Muscle of leg (tissue), 11 donors: ENCODE measurements around the gene AHI1. TPM values are rescaled to one million over a fixed set of nuclear protein-coding genes. Genes with fewer than 3 reads are reported as not detected.
"Not testable (repeated sequence)": the region's sequence is repeated elsewhere in the genome, so short reads cannot be mapped to it uniquely, and the experiment has no call there.

ENCODE experiments used
- DNase-seq: peaks from one replicate; pipeline ENCODE4 v3.0.0; 2013
- H3K27ac ChIP-seq: one replicate; pipeline ENCODE4 v1.5.1; 2013; ENCODE audit warnings: mild to moderate bottlenecking, low read length, control low read depth
- H3K27me3 ChIP-seq: one replicate; pipeline ENCODE4 v1.6.1; 2013; ENCODE audit warnings: low read length; ENCODE audit not compliant: control insufficient read depth, insufficient read depth
- H3K36me3 ChIP-seq: one replicate; pipeline ENCODE4 v1.6.1; 2013; ENCODE audit warnings: low read length; ENCODE audit not compliant: control insufficient read depth, insufficient read depth
- H3K4me1 ChIP-seq: one replicate; pipeline ENCODE4 v1.6.1; 2013; ENCODE audit warnings: low read length; ENCODE audit not compliant: control insufficient read depth, insufficient read depth
- H3K4me3 ChIP-seq: one replicate; pipeline ENCODE4 v1.5.1; 2013; ENCODE audit warnings: low read length, control low read depth
- H3K9me3 ChIP-seq: replicated peaks from 2 replicates; pipeline ENCODE4 v1.6.1; 2013; ENCODE audit warnings: low read depth, low read length; ENCODE audit not compliant: control insufficient read depth
- WGBS: methylation state at CpG from one replicate; pipeline ENCODE4 v1.1.5; 2013; ENCODE audit warnings: missing lambda C conversion rate; ENCODE audit not compliant: insufficient coverage; 5-methylcytosine and 5-hydroxymethylcytosine counted together
- polyA plus RNA-seq, 8 donors: library from polyadenylated mRNA; unstranded; fragments of 120-200 nt; gene quantifications; one replicate each; pipeline versions ENCODE4 v1.2.1 to v1.2.3, GENCODE V29; 2013; ENCODE audit warnings: inconsistent platforms in 1 of 8, low replicate concordance in 1 of 8; ENCODE audit not compliant: insufficient read length in 8 of 8, insufficient read depth in 1 of 8
- total RNA-seq: library from RNA; stranded (reverse); fragments of 120-200 nt; gene quantifications from one replicate; pipeline ENCODE4 v1.2.4, GENCODE V29; 2013

AHI1 gene
- total and polyA plus RNA-seq, 9 donors, result 16.3 to 28.7 (median 20.5) TPM

DNA sequence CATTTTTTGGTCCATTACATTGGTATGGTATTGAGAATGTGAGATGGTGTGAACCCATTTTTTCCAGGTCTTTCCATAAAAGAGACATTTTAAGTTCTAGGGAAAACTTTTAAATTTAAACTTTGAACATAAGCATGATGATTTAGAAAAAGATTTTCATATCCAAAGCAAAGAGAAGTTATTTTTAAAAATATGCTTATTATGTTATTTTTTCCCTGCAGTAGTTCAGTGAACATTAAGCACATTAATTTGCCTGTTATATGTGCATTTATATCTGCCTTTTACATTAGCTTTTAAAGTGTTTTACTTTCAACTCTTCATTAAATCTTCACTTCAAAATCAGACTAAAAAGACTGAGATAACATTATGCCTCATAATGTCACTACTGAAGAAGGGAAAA lies 116.7 kb downstream of the AHI1 start:
- Histone ChIP-seq H3K4me3 (no peak overlapping the region), H3K4me1 (no peaks in the 10 kb centered on the region), H3K27ac (no peak overlapping the region), H3K27me3 (no peaks in the 10 kb centered on the region), H3K36me3 (no peaks in the 10 kb centered on the region), H3K9me3 (no peaks in the 10 kb centered on the region)
- no peak for DNase-seq

DNA sequence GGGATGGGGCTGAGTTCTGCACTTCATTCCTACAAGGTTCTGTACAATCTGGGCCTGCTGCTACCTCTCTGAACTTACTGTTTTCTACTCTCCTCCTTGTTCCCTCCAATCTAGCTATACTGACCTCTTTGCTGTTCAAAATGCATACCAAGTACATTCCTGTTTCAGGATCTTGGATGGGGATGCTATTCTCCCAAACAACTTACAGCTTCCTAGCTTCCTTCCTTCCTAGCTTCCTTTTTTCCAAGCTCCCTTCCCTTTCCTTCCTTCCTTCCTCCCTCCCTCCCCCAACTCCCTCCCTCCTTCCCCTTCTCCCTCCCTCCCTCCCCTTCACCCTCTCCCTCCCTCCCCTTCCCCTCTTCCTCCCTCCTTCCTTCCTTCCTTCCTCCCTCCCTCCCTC lies 117.9 kb downstream of the AHI1 start:
- no peak overlapping the region for H3K27ac ChIP-seq
- H3K27me3 ChIP-seq, result no peaks in the 10 kb centered on the region
- no peaks in the 10 kb centered on the region for H3K4me1 ChIP-seq
- no peaks in the 10 kb centered on the region for H3K9me3 ChIP-seq
- H3K36me3 ChIP-seq, result no peaks in the 10 kb centered on the region
- no peak for DNase-seq
- no peak overlapping the region for H3K4me3 ChIP-seq

DNA sequence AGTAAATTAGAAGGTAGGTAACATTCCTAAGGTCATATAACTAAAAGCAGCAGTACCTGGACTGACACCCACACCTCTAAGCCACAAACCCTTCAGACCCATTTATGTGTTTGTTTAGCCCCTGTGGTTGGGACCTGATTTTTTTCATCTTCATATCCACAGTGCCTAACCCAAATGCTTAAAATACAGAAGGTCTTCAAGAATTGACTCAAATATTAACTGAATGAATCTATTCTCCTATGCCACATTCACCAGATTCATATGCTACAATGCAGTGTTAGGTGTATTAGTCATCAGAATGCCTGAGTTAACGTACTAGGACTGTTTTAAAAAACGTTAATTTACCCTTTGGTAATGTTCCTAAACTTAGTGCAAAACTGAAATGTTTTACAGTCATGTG lies 124.8 kb downstream of the AHI1 start:
- Histone ChIP-seq H3K36me3 (no peaks in the 10 kb centered on the region), H3K27ac (no peak overlapping the region), H3K9me3 (peaks cover 21% of the 10 kb centered on the region), H3K4me1 (no peaks in the 10 kb centered on the region), H3K4me3 (no peak overlapping the region), H3K27me3 (no peaks in the 10 kb centered on the region)
- WGBS, result no CpG with 5 or more reads among the region's 2 CpGs
- no peak for DNase-seq

DNA sequence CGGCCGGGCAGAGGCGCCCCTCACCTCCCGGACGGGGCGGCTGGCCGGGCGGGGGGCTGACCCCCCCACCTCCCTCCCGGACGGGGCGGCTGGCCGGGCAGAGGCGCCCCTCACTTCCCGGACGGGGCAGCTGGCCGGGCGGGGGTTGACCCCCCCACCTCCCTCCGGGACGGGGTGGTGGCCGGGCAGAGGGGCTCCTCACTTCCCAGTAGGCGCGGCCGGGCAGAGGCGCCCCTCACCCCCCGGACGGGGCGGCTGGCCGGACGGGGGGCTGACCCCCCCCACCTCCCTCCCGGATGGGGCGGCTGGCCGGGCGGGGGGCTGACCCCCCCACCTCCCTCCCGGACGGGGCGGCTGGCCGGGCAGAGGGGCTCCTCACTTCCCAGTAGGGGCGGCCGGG lies 133.9 kb downstream of the AHI1 start:
- H3K36me3 ChIP-seq, H3K4me3 ChIP-seq, H3K4me1 ChIP-seq, H3K27ac ChIP-seq, DNase-seq, H3K27me3 ChIP-seq: not testable (repeated sequence)
- 94% methylated on average over 9 of the region's 39 CpGs for WGBS
- peaks cover 27% of the 10 kb centered on the region for H3K9me3 ChIP-seq

DNA sequence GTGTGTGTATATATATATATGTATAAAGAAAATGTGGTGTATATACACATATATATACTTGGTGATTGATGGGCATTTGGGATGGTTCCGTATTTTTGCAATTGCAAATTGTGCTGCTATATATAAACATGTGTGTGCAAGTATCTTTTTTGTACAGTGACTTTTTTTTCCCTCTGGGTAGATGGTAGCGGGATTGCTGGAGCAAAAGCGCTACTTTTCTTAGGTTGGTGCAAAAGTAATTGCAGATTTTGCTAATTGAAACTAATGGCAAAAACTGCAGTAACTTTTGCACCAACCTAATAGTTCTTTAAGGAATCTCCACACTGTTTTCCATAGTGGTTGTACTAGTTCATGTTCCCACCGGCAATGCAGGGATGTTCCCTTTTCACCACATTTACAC lies 135.4 kb downstream of the AHI1 start:
- H3K36me3 ChIP-seq, result no peaks in the 10 kb centered on the region
- H3K27me3 ChIP-seq, result no peaks in the 10 kb centered on the region
- WGBS, result no CpG with 5 or more reads among the region's 4 CpGs
- peaks cover 14% of the 10 kb centered on the region for H3K9me3 ChIP-seq
- no peak for DNase-seq
- H3K4me1 ChIP-seq, result no peaks in the 10 kb centered on the region
- no peak overlapping the region for H3K27ac ChIP-seq
- H3K4me3 ChIP-seq, result no peak overlapping the region

DNA sequence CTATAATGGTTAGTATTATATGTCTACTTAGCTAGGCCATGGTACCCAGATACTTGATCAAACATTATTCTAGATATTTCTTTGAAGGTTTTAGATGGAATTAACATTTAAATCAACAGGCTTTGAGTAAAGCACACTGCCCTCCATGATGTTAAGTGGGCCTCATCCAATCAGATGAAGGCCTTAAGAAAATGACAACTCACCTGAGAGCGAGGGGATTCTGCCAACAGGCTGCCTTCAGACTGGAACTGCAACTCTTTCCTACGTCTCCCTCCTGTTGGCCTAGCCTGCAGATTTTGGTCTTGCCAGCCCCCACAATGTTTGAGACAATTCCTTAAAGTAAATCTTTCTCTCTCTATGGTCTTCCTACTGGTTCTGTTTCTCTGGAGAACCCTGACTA lies 137.3 kb downstream of the AHI1 start:
- H3K27me3 ChIP-seq, result no peaks in the 10 kb centered on the region

DNA sequence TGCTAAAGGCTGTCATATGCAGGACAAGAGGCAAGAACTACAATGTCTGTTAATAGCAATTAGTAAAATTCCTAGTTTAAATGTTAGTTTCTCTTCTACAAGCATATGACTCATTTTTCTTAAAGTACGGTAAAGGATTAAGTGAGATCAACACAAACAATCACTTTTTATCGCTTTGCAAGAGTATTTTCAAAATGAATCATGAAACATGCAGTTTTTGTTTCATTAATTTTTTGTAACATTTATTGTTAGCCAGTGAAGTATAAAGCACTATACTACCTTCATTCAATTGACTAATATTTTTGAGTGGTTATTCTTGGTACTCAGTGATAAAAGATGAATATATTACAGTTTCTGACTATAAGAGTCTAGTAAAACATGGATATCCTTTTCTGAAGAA lies 138.6 kb downstream of the AHI1 start:
- no peaks in the 10 kb centered on the region for H3K36me3 ChIP-seq
- WGBS, result no CpG with 5 or more reads among the region's 2 CpGs

More for the DNA sequence above, 137.3 kb downstream of the AHI1 start:
- no CpG with 5 or more reads among the region's 2 CpGs for WGBS
- Histone ChIP-seq H3K27ac (no peak overlapping the region), H3K4me3 (no peak overlapping the region), H3K4me1 (no peaks in the 10 kb centered on the region), H3K36me3 (no peaks in the 10 kb centered on the region), H3K9me3 (peaks cover 3% of the 10 kb centered on the region)
- DNase-seq, result no peak

DNA sequence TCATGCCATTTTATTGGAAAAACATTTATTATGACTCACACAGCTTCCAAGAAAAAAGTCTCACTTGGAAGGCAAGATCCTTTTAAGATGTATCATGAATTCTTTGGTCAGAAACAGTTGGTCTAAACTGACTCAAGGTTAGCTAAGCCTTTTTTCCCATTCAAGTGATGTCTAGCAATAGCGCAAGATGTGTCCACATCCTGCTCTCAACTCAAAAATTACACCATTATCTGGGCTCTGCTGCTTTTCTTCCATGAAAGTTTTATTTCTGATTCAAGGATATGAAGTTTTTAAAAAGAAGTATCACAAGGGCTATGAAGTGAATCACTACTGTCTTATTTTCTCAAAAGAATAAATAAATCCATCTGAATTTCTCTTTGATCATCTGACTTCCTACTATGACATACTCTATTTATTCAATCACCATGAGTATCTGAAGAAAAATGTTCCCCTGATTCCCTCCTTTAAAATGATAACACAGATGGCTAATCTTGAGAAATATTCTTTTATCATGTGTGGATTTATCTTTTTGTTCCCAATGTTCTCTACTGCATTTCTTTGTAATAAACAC lies 139.2 kb downstream of the AHI1 start:
- H3K36me3 ChIP-seq, result no peaks in the 10 kb centered on the region
- H3K27me3 ChIP-seq, result no peaks in the 10 kb centered on the region
- no peak for DNase-seq
- no CpG with 5 or more reads among the region's 1 CpG for whole genome bisulfite sequencing
- H3K4me1 ChIP-seq, result no peaks in the 10 kb centered on the region
- no peaks in the 10 kb centered on the region for H3K9me3 ChIP-seq
- no peak overlapping the region for H3K4me3 ChIP-seq
- H3K27ac ChIP-seq, result no peak overlapping the region

More for the DNA sequence above, 138.6 kb downstream of the AHI1 start:
- H3K4me3 ChIP-seq, result no peak overlapping the region
- no peaks in the 10 kb centered on the region for H3K9me3 ChIP-seq
- no peaks in the 10 kb centered on the region for H3K4me1 ChIP-seq
- no peaks in the 10 kb centered on the region for H3K27me3 ChIP-seq
- no peak overlapping the region for H3K27ac ChIP-seq
- no peak for DNase-seq

DNA sequence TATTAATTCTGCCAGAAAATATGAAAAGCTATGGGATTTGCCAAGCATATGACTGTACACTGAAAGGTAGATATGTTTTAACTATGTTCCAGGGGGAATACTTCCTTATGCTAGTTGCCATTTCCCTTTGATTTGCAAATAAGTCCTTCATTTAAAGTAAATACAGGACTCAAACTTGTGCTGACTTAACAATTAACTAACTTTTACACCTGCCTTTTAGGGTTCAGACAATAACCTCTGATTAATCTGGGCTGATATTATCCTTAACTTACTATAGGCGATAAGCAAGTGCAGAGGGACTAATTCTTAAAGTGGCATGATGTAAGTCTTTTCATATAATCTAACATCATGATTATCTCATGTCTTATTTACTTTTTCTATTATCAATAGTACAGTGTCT lies 143.1 kb downstream of the AHI1 start:
- Histone ChIP-seq H3K4me3 (no peak overlapping the region), H3K9me3 (no peaks in the 10 kb centered on the region), H3K4me1 (no peaks in the 10 kb centered on the region), H3K27ac (no peak overlapping the region), H3K36me3 (no peaks in the 10 kb centered on the region), H3K27me3 (no peaks in the 10 kb centered on the region)
- WGBS, result no CpG with 5 or more reads among the region's 1 CpG
- no peak for DNase-seq

DNA sequence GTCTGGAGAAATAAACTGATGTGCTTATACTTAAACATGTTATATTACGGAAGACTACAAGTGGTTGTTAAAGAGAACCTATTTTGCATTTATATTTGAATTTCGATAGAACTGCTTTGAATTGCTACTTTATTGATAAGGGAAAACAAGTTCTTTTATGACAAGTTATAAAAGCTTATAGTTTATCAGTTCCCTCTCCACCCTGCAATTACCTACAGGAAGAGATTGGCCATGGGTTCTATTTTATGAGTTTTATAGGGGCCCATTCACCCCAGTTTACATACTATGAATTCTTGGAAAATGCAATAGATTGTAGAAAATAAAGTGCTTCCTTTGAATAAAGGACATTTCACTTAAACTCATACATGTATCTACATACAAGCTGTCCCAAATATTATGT lies 144.4 kb downstream of the AHI1 start:
- no peaks in the 10 kb centered on the region for H3K36me3 ChIP-seq
- no CpG with 5 or more reads among the region's 2 CpGs for WGBS
- DNase-seq, result no peak
- H3K4me1 ChIP-seq, result no peaks in the 10 kb centered on the region
- no peak overlapping the region for H3K27ac ChIP-seq
- H3K4me3 ChIP-seq, result no peak overlapping the region
- no peaks in the 10 kb centered on the region for H3K27me3 ChIP-seq
- no peaks in the 10 kb centered on the region for H3K9me3 ChIP-seq

DNA sequence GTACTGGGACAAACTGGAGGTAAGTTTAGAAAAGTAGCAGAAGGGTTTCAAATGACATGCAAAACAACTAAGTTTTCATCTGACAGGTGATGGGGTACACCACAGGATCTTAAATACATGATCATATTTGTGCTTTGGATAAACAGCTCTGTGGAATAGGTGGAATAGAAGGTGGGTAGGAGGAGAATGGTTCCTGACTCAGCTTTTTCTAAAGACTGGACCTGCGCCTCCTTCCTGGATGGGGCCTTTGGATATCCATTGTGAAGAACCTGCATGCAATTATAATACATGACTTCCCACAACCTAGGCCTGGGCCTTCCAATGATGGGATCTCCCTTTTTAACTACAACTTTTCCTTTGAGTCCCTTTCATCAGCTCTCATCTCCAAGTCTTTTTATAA lies 145.9 kb downstream of the AHI1 start:
- Histone ChIP-seq H3K27me3 (no peaks in the 10 kb centered on the region), H3K4me3 (no peak overlapping the region), H3K36me3 (no peaks in the 10 kb centered on the region), H3K4me1 (no peaks in the 10 kb centered on the region), H3K27ac (no peak overlapping the region), H3K9me3 (no peaks in the 10 kb centered on the region)
- no peak for DNase-seq
- no CpG with 5 or more reads among the region's 1 CpG for WGBS
